Cardiac muscle cell (in vitro differentiated cells and primary cell): ENCODE data around the gene ANKRD13A. TPM values are rescaled to one million over a fixed set of nuclear protein-coding genes. Genes with fewer than 3 reads are reported as not detected.

Source experiments
- DNase-seq, 2 donors: peaks; one replicate each; pipeline versions ENCODE4 v3.0.0 to v3.0.0-alpha.2; 2010 to 2017; ENCODE audit warnings: low read depth in 1 of 2, low spot score in 1 of 2
- H3K27ac ChIP-seq: fragments of 200-600 bp; sonication (generic); 2 replicates; pipeline ENCODE4 v1.5.1; 2016
- H3K27me3 ChIP-seq: fragments of 200-600 bp; sonication (generic); 2 replicates; pipeline ENCODE4 v1.6.0; 2016; ENCODE audit warnings: control low read depth
- H3K36me3 ChIP-seq: fragments of 200-600 bp; sonication (generic); 2 replicates; pipeline ENCODE4 v1.5.1; 2016; ENCODE audit warnings: control low read depth
- H3K4me1 ChIP-seq: fragments of 200-600 bp; sonication (generic); 2 replicates; pipeline ENCODE4 v1.8.1; 2017; ENCODE audit warnings: low read depth, mild to moderate bottlenecking, mixed run types
- H3K4me3 ChIP-seq: fragments of 200-600 bp; sonication (generic); 2 replicates; pipeline ENCODE4 v1.5.1; 2016; ENCODE audit warnings: mild to moderate bottlenecking
- H3K9me3 ChIP-seq: fragments of 200-600 bp; sonication (generic); 2 replicates; pipeline ENCODE4 v1.5.1; 2017; ENCODE audit warnings: low read depth, mild to moderate bottlenecking, control low read depth
- polyA plus RNA-seq: library from polyadenylated mRNA; unstranded; fragments of >200 nt; fragmentation: Nextera tagmentation; extraction: Ambion mirVana; gene quantifications from 2 replicates; pipeline ENCODE4 v1.2.1, GENCODE V29; 2016
- total RNA-seq: library from RNA; depleted of rRNA; stranded (reverse); fragments of >200 nt; gene quantifications from 2 replicates; pipeline ENCODE4 v1.2.3, GENCODE V29; 2016
- TF ChIP-seq, protein P1 (sequence below): IDR thresholded peaks from 2 replicates; pipeline ENCODE4 v1.5.1; 2012; ENCODE audit warnings: low read depth, mild to moderate bottlenecking, low read length

ANKRD13A gene
- total and polyA plus RNA-seq, 2 experiments from 2014 or later: 26.9 to 77.2 TPM

DNA sequence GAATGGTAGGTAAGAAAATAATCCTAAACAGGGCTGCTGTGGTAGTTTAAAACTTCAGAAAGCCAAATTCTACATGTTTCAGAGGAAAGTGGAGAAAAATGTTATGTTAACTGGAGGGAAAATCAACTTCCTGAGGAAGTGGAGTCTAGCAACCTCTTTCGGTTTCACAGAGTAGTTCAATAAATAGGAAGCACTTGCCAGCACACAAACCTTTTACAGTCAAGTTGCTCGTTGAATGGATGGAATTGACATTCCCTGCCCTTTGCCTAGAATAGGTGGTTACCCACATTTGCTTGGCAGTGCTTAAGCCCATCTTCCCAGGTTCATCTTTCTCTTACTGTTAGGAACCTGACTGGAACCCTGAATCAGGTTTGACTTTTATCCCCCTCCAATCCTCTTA lies 15.9 kb downstream of the ANKRD13A start:
- TF ChIP-seq, protein P1, sequence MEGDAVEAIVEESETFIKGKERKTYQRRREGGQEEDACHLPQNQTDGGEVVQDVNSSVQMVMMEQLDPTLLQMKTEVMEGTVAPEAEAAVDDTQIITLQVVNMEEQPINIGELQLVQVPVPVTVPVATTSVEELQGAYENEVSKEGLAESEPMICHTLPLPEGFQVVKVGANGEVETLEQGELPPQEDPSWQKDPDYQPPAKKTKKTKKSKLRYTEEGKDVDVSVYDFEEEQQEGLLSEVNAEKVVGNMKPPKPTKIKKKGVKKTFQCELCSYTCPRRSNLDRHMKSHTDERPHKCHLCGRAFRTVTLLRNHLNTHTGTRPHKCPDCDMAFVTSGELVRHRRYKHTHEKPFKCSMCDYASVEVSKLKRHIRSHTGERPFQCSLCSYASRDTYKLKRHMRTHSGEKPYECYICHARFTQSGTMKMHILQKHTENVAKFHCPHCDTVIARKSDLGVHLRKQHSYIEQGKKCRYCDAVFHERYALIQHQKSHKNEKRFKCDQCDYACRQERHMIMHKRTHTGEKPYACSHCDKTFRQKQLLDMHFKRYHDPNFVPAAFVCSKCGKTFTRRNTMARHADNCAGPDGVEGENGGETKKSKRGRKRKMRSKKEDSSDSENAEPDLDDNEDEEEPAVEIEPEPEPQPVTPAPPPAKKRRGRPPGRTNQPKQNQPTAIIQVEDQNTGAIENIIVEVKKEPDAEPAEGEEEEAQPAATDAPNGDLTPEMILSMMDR: no peak
- Histone ChIP-seq H3K4me1 (no peaks in the 10 kb centered on the region), H3K4me3 (no peak overlapping the region), H3K27ac (no peak overlapping the region), H3K9me3 (no peaks in the 10 kb centered on the region), H3K27me3 (no peaks in the 10 kb centered on the region), H3K36me3 (peaks cover 39% of the 10 kb centered on the region)
- no peak for DNase-seq

DNA sequence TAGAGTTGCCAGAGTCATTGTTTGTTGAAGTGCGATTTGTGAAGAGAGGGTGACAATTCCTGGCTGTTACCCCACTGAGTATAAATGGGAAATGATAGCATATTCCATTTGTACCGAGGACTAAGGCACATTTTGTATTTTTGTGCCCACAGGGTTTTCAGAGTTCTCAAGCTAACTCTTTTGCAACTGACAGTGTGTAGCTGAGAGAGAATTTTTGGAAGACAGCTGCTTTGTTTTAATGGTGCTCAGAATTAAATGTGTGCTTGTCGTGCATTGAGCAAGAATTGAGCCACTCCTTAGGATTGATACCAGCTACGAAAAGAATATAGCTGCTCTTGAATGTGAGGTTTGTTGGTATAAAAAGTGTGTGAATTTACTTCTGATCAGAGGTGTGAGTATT lies 21.7 kb downstream of the ANKRD13A start:
- no peaks in the 10 kb centered on the region for H3K9me3 ChIP-seq
- H3K27ac ChIP-seq: no peak overlapping the region
- no peak for DNase-seq
- no peak overlapping the region for H3K4me3 ChIP-seq
- H3K36me3 ChIP-seq: peaks cover 38% of the 10 kb centered on the region
- no peaks in the 10 kb centered on the region for H3K27me3 ChIP-seq
- TF ChIP-seq, protein P1: no peak
- no peaks in the 10 kb centered on the region for H3K4me1 ChIP-seq

DNA sequence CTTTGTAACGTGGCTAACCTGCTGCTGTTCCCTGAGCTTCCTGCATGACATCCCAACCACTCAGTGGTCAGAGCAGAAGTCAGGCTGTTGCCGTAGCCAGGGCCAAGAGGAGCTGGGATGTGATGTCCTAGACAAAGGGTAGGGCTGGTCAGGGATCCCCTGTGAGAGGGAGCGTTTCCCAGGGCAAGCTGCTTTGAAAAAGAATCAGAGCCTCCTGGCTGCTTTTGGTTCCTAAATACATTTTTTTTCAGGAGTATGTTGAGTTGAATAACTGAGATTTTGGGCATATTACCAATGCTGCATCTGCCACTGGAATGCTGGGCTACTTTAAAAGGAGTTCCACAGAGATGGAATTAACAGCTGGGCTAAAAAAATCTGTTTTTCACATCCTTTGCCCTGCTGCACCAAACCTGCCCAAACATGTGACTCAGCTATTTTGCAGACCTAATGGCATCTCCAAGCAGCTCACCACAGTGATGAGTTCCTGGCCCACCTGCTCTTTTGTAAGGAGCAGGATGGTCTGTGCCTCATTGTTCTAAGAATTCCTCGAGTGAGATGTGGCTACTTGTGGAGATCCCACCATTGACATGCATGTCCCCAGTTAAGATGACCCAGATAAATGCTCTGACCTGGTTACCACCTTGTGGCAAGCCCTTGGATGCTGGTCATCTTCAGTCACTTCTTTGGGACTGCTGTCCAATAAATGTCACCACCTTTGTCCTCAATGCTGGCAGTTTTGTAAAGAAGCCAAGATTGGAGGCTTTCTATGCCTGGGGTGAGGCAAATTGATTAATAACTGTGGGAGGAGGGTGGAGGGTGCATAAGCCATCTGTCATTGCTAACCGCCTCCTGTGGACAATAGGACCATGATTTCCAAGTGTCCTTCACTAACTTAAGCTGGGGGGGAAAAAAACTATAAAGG lies 24.1 kb downstream of the ANKRD13A start:
- Histone ChIP-seq H3K27ac (no peak overlapping the region), H3K4me1 (no peaks in the 10 kb centered on the region), H3K9me3 (no peaks in the 10 kb centered on the region), H3K4me3 (no peak overlapping the region), H3K27me3 (no peaks in the 10 kb centered on the region), H3K36me3 (peaks cover 34% of the 10 kb centered on the region)
- TF ChIP-seq, protein P1: no peak
- peak in 1 of 2 donors; percentile 56 for DNase-seq

- Histone ChIP-seq H3K9me3 (no peaks in the 10 kb centered on the region), H3K27me3 (no peaks in the 10 kb centered on the region), H3K27ac (peak overlapping the region; percentile 80), H3K36me3 (peaks cover 30% of the 10 kb centered on the region), H3K4me1 (no peaks in the 10 kb centered on the region), H3K4me3 (no peak overlapping the region)
- DNase-seq: no peak
- TF ChIP-seq, protein P1: no peak
Observed at GRCh38 chr12:110024051-110024450, 24.8 kb downstream of the ANKRD13A start.

DNA sequence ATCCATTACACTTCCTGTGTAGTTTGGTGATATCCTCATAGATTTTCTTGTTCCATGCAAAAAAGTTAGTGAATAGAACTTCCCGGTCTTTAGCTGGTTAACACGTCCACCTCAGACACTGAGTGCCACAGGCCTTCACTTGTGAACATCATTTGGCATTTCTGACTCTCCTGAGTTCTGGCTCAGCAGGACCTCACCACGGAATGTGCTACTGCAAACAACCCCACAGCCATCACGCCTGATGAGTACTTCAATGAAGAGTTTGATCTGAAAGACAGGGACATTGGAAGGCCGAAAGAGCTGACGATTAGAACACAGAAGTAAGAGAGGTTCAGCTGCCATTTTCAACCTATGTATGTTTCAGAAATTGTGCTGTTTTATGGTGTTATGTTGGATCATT lies 29.1 kb downstream of the ANKRD13A start:
- TF ChIP-seq, protein P1: no peak
- Histone ChIP-seq H3K27ac (no peak overlapping the region), H3K4me3 (no peak overlapping the region), H3K9me3 (no peaks in the 10 kb centered on the region), H3K4me1 (no peaks in the 10 kb centered on the region), H3K27me3 (no peaks in the 10 kb centered on the region), H3K36me3 (peaks cover 29% of the 10 kb centered on the region)
- DNase-seq: no peak
